Measurements from ENCODE around the gene MUC2.

GRCh38 chr11:1026163-1026450, 48.6 kb upstream of the MUC2 start:
- TF ChIP-seq CTCF (conservative IDR thresholded peaks at IDR 0.05; ENCODE audit: low read length) (no peak), EZH2phosphoT487 (IDR thresholded peaks at IDR 0.05; ENCODE audit: borderline replicate concordance, low read depth, low read length) (no peak)
